AG10803 (cell line): ENCODE data around the gene POFUT1.
"Not testable (repeated sequence)": the region's sequence is repeated elsewhere in the genome, so short reads cannot be mapped to it uniquely, and the experiment has no call there.

Experiments
- DNase-seq: peaks from one replicate; pipeline ENCODE4 v3.0.0; 2010; ENCODE audit warnings: low read depth
- H3K4me3 ChIP-seq: 2 replicates; pipeline ENCODE4 v1.5.1; 2011; ENCODE audit warnings: mild to moderate bottlenecking, low read length, control low read depth
- CTCF ChIP-seq: conservative IDR thresholded peaks from 2 replicates; pipeline ENCODE4 v1.5.1; 2011; ENCODE audit warnings: mild to moderate bottlenecking, low read length, control low read depth, inconsistent platforms

The POFUT1 gene

GRCh38 chr20:32263398-32263954 is 55.8 kb downstream of the POFUT1 start:
- no peak for TF ChIP-seq CTCF
- no peak for DNase-seq
- H3K4me3 ChIP-seq = no peak overlapping the region

- DNase-seq = no peak
- no peak for TF ChIP-seq CTCF
- no peak overlapping the region for H3K4me3 ChIP-seq
These were observed 63.9 kb downstream of the POFUT1 start for GRCh38 chr20:32271620-32272019.

- DNase-seq = no peak
- no peak for TF ChIP-seq CTCF
- H3K4me3 ChIP-seq = no peak overlapping the region
These were observed 66.7 kb downstream of the POFUT1 start for GRCh38 chr20:32274359-32274758.

GRCh38 chr20:32275163-32275562 is 67.5 kb downstream of the POFUT1 start:
- not testable (repeated sequence) for H3K4me3 ChIP-seq, DNase-seq

GRCh38 chr20:32277361-32278198 is 69.9 kb downstream of the POFUT1 start, which contains the start of gene KIF3B:
TSS of gene KIF3B (plus strand) at chr20:32277651. CDS start at chr20:32309778, 32,127 bp downstream.
- no peak for TF ChIP-seq CTCF
- peak within 1 kb of the TSS; percentile 93 for H3K4me3 ChIP-seq
- DNase-seq = peak; percentile 91

- no peak for TF ChIP-seq CTCF
- DNase-seq = no peak
These were observed 70.5 kb downstream of the POFUT1 start for GRCh38 chr20:32278199-32278643.

GRCh38 chr20:32281711-32282110 is 74.0 kb downstream of the POFUT1 start:
- no peak for TF ChIP-seq CTCF

More at GRCh38 chr20:32278199-32278643, 70.5 kb downstream of the POFUT1 start:
- H3K4me3 ChIP-seq = peak overlapping the region; percentile 93

More at GRCh38 chr20:32281711-32282110, 74.0 kb downstream of the POFUT1 start:
- DNase-seq = no peak
- no peak overlapping the region for H3K4me3 ChIP-seq
